Nephron (organoid): ENCODE results near the gene EPSTI1.
A peak's percentile ranks its signal among the peaks of the same experiment; 100 is the strongest.

Experiments
- H3K27ac Mint-ChIP-seq, 3 experiments: 2 replicates each; pipeline ENCODE4 v1.8.0; 2020; ENCODE audit warnings: mixed read lengths in 3 of 3, mild to moderate bottlenecking in 2 of 3, moderate library complexity in 1 of 3
- H3K27me3 Mint-ChIP-seq: 2 replicates; pipeline ENCODE4 v1.8.0; 2021; ENCODE audit warnings: low read depth, mild to moderate bottlenecking, moderate library complexity, mixed read lengths
- H3K36me3 Mint-ChIP-seq: 2 replicates; pipeline ENCODE4 v1.8.0; 2020; ENCODE audit warnings: low read depth, mixed read lengths
- H3K4me1 Mint-ChIP-seq: 2 replicates; pipeline ENCODE4 v1.8.0; 2020; ENCODE audit warnings: mixed read lengths
- H3K4me3 Mint-ChIP-seq, 3 experiments: 2 replicates each; pipeline ENCODE4 v1.8.0; 2020; ENCODE audit warnings: mild to moderate bottlenecking in 3 of 3, mixed read lengths in 3 of 3, moderate library complexity in 2 of 3
- H3K9me3 Mint-ChIP-seq: 2 replicates; pipeline ENCODE4 v1.8.0; 2020; ENCODE audit warnings: mixed read lengths
- CTCF ChIP-seq, 3 experiments: fragments of 200-600 bp; sonication (generic); IDR thresholded peaks; one replicate each; pipeline ENCODE4 v1.5.0; 2021; ENCODE audit warnings: antibody characterized with exemption in 3 of 3; ENCODE audit not compliant: unreplicated experiment in 3 of 3

EPSTI1 gene

DNA sequence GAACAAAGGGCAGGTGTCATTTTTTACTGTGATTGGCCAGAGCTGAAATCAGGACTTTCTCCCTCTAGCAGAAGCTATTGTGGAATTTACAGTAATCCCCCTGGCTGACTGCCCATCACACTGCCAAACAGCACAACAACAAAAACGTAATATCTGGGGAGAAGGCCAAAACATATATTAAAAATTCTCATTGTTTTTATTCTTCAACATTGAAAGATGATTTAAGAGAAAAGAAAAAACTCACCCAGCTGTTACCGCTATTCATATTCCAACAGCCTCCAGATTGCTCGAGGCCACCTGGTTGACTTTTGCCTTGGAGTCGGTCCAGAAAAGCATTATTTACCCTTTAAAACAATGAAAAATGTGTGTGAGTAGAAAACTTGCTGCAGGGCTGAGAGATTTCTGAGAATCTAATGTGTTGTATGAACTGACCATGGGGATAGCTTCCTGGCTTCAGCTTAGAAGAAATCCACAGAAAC is 97.2 kb downstream of the EPSTI1 start:
- H3K27ac Mint-ChIP-seq, result peak overlapping the region in 2 of 3 experiments; percentile 85 to 88
- H3K4me3 Mint-ChIP-seq, result peak overlapping the region in 1 of 3 experiments; percentile 26
- TF ChIP-seq CTCF (IDR thresholded peaks at IDR 0.05; ENCODE audit: unreplicated experiment in 3 of 3), result no peak
- H3K27me3 Mint-ChIP-seq, result no peaks in the 10 kb centered on the region
- no peaks in the 10 kb centered on the region for H3K9me3 Mint-ChIP-seq
- peaks cover 21% of the 10 kb centered on the region for H3K4me1 Mint-ChIP-seq
- no peaks in the 10 kb centered on the region for H3K36me3 Mint-ChIP-seq

GRCh38 chr13:42893214-42893671 is 98.8 kb downstream of the EPSTI1 start:
- peaks cover under 1% of the 10 kb centered on the region for H3K36me3 Mint-ChIP-seq
- H3K4me3 Mint-ChIP-seq, result no peak overlapping the region
- no peak for TF ChIP-seq CTCF (IDR thresholded peaks at IDR 0.05; ENCODE audit: unreplicated experiment in 3 of 3)
- H3K4me1 Mint-ChIP-seq, result peaks cover 21% of the 10 kb centered on the region
- H3K9me3 Mint-ChIP-seq, result no peaks in the 10 kb centered on the region
- H3K27ac Mint-ChIP-seq, result no peak overlapping the region
- H3K27me3 Mint-ChIP-seq, result no peaks in the 10 kb centered on the region

DNA sequence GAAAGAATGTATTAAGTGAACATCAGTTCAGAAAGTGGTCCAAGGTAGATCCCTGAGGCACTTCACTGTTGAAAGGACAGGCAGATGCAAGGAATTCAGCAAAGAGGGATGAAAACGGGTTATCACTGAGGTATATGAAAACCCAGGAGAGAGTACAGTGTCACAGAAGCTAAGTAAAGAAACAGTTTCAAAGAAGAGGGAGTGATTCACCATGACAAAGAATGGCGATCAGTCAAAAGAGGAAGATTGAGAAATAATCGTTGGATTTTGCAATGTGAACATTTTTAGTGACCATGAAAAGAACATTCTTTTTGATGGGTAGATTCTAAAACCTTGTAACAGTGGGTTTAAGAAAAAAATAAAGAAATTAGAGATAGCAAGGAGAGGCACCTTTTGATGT is 99.3 kb downstream of the EPSTI1 start:
- H3K27ac Mint-ChIP-seq, result no peak overlapping the region
- no peak overlapping the region for H3K4me3 Mint-ChIP-seq
- no peak for TF ChIP-seq CTCF (IDR thresholded peaks at IDR 0.05; ENCODE audit: unreplicated experiment in 3 of 3)
- peaks cover 21% of the 10 kb centered on the region for H3K4me1 Mint-ChIP-seq
- H3K36me3 Mint-ChIP-seq, result peaks cover 3% of the 10 kb centered on the region
- H3K27me3 Mint-ChIP-seq, result no peaks in the 10 kb centered on the region
- no peaks in the 10 kb centered on the region for H3K9me3 Mint-ChIP-seq

- no peak overlapping the region for H3K27ac Mint-ChIP-seq
- peaks cover 3% of the 10 kb centered on the region for H3K36me3 Mint-ChIP-seq
- H3K4me1 Mint-ChIP-seq, result peaks cover 20% of the 10 kb centered on the region
- no peak for TF ChIP-seq CTCF (IDR thresholded peaks at IDR 0.05; ENCODE audit: unreplicated experiment in 3 of 3)
- H3K4me3 Mint-ChIP-seq, result no peak overlapping the region
- H3K9me3 Mint-ChIP-seq, result no peaks in the 10 kb centered on the region
- H3K27me3 Mint-ChIP-seq, result no peaks in the 10 kb centered on the region
These were observed 100.5 kb downstream of the EPSTI1 start for GRCh38 chr13:42891591-42891990.

DNA sequence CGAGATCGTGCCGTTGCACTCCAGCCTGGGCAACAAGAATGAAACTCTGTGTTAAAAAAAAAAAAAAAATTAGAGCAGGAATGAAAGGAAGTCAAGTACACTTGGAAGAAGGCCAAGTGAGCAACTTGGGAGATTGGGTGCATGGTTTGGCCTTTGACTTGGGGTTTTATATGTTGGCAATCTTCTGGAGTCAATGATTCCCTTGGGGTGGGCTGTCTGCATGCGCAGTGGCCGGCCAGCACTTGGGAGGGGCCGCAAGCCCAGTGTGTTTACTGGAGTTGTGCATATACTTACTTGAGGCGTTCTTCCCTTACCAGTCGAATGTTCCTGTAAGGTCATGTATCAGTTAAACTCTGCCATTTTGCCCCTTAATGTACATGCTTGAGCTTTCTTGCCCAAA is 106.7 kb downstream of the EPSTI1 start:
- H3K4me1 Mint-ChIP-seq, result peaks cover 42% of the 10 kb centered on the region
- no peak overlapping the region for H3K4me3 Mint-ChIP-seq
- no peaks in the 10 kb centered on the region for H3K9me3 Mint-ChIP-seq
- peak overlapping the region in 1 of 3 experiments; percentile 40 for H3K27ac Mint-ChIP-seq
- no peak for TF ChIP-seq CTCF (IDR thresholded peaks at IDR 0.05; ENCODE audit: unreplicated experiment in 3 of 3)
- H3K36me3 Mint-ChIP-seq, result peaks cover 3% of the 10 kb centered on the region
- no peaks in the 10 kb centered on the region for H3K27me3 Mint-ChIP-seq

- H3K4me1 Mint-ChIP-seq, result peaks cover 52% of the 10 kb centered on the region
- H3K9me3 Mint-ChIP-seq, result peaks cover 2% of the 10 kb centered on the region
- peak overlapping the region in 1 of 3 experiments; percentile 37 for H3K4me3 Mint-ChIP-seq
- H3K27me3 Mint-ChIP-seq, result no peaks in the 10 kb centered on the region
- H3K36me3 Mint-ChIP-seq, result peaks cover 7% of the 10 kb centered on the region
- H3K27ac Mint-ChIP-seq, result peak overlapping the region; percentile 26 to 46 (median 37)
- TF ChIP-seq CTCF (IDR thresholded peaks at IDR 0.05; ENCODE audit: unreplicated experiment in 3 of 3), result peak; percentile 19 to 44 (median 25)
These were observed 108.1 kb downstream of the EPSTI1 start for GRCh38 chr13:42883771-42884467.
